CD8-positive, alpha-beta memory T cell (primary cell): ENCODE data around the gene FRS2. TPM values are rescaled to one million over a fixed set of nuclear protein-coding genes. Genes with fewer than 3 reads are reported as not detected.

ENCODE experiments used
- CTCF ChIA-PET: fragments of 350-600 bp; sonication (Branson Sonifier 250); formaldehyde crosslinking; loops from one replicate; lab custom pipeline; 2021; ENCODE audit warnings: antibody characterized with exemption; lab: Charles Lee
- POLR2A ChIA-PET: fragments of 350-600 bp; sonication (Branson Sonifier 250); formaldehyde crosslinking; loops from one replicate; lab custom pipeline; 2021; ENCODE audit warnings: antibody characterized with exemption; lab: Charles Lee
- DNase-seq, 5 donors: peaks; one replicate each; pipeline versions ENCODE4 v3.0.0 to v3.0.0-alpha.2; 2020 to 2022; ENCODE audit warnings: mixed read lengths in 1 of 5
- H3K27ac ChIP-seq: one replicate; pipeline ENCODE4 v1.7.0; 2013; ENCODE audit warnings: low read depth, mild to moderate bottlenecking, low read length, moderate library complexity
- H3K27me3 ChIP-seq: 2 replicates; pipeline ENCODE4 v1.7.0; 2013; ENCODE audit warnings: low read length, mild to moderate bottlenecking; ENCODE audit not compliant: insufficient read depth, poor library complexity, severe bottlenecking
- H3K36me3 ChIP-seq: 2 replicates; pipeline ENCODE4 v1.7.0; 2013; ENCODE audit warnings: mild to moderate bottlenecking, low read length, moderate library complexity; ENCODE audit not compliant: insufficient read depth
- H3K4me1 ChIP-seq: 2 replicates; pipeline ENCODE4 v1.7.0; 2013; ENCODE audit warnings: mild to moderate bottlenecking, low read length, moderate library complexity; ENCODE audit not compliant: insufficient read depth
- H3K4me3 ChIP-seq: 2 replicates; pipeline ENCODE4 v1.7.0; 2013; ENCODE audit warnings: mild to moderate bottlenecking, low read length
- H3K9me3 ChIP-seq: 2 replicates; pipeline ENCODE4 v1.7.0; 2013; ENCODE audit warnings: mild to moderate bottlenecking, low read length
- H3K27ac Mint-ChIP-seq, 8 donors: one replicate each; pipeline ENCODE4 v1.8.0; 2020 to 2021; ENCODE audit warnings: mixed read lengths in 8 of 8, mild to moderate bottlenecking in 6 of 8, inconsistent platforms in 3 of 8, moderate library complexity in 3 of 8
- H3K27me3 Mint-ChIP-seq, 2 donors: one replicate each; pipeline ENCODE4 v1.8.0; 2020 to 2021; ENCODE audit warnings: mixed read lengths in 2 of 2, mild to moderate bottlenecking in 1 of 2, moderate library complexity in 1 of 2
- H3K36me3 Mint-ChIP-seq, 3 donors: one replicate each; pipeline ENCODE4 v1.8.0; 2020 to 2021; ENCODE audit warnings: mixed read lengths in 3 of 3, inconsistent platforms in 1 of 3, mild to moderate bottlenecking in 1 of 3
- H3K4me1 Mint-ChIP-seq, 3 donors: one replicate each; pipeline ENCODE4 v1.8.0; 2020 to 2021; ENCODE audit warnings: mixed read lengths in 3 of 3, inconsistent platforms in 1 of 3, mild to moderate bottlenecking in 1 of 3
- H3K4me3 Mint-ChIP-seq, 7 donors: one replicate each; pipeline ENCODE4 v1.8.0; 2020 to 2021; ENCODE audit warnings: mixed read lengths in 7 of 7, mild to moderate bottlenecking in 6 of 7, moderate library complexity in 4 of 7, inconsistent platforms in 2 of 7
- H3K9me3 Mint-ChIP-seq, 5 donors: one replicate each; pipeline ENCODE4 v1.8.0; 2020 to 2022; ENCODE audit warnings: mixed read lengths in 5 of 5, mild to moderate bottlenecking in 3 of 5, moderate library complexity in 2 of 5, inconsistent platforms in 1 of 5
- polyA plus RNA-seq: library from polyadenylated mRNA; unstranded; fragments of 300-500 nt; fragmentation: Illumina TruSeq; gene quantifications from one replicate; pipeline ENCODE4 v1.2.3, GENCODE V29; 2021
- total RNA-seq, 2 experiments: library from RNA; stranded (reverse); gene quantifications; one replicate each; pipeline ENCODE4 v1.2.3, GENCODE V29; 2021

The FRS2 gene
- total and polyA plus RNA-seq, 3 experiments from 2014 or later: 9.1 to 13.1 (median 9.8) TPM

DNA sequence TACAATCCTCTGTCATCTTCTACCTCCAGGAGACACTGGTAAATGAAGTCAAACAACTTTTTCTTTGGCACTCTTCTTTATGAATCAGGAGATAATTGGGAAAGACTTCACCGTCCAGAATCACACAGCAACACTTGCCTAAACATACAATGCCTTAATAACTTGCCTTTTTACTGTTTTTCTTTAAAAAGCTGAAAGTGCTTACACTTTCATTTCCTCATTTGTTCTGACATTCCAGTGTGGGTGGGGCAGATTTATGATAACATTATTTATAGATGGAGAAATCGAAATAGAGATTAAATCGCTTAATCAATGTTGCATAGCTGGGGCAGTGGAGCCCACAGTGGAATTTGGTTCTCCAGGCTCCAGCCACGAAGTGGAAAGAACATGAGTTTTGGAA lies 2.8 kb upstream of the FRS2 start:
- Histone ChIP-seq H3K36me3 (no peaks in the 10 kb centered on the region), H3K4me1 (peaks cover 20% of the 10 kb centered on the region), H3K4me3 (no peak overlapping the region), H3K27ac (no peak overlapping the region), H3K9me3 (no peaks in the 10 kb centered on the region), H3K27me3 (no peaks in the 10 kb centered on the region)
- Mint-ChIP-seq H3K4me1 (peaks cover 21 to 28% (median 26%) of the 10 kb centered on the region in 3 donors), H3K27ac (peak overlapping the region in 2 of 8 donors; percentile 10 to 47), H3K9me3 (no peaks in the 10 kb centered on the region), H3K27me3 (peaks cover 0 to 2% of the 10 kb centered on the region in 2 donors), H3K36me3 (peaks cover 0 to 9% (median 2%) of the 10 kb centered on the region in 3 donors), H3K4me3 (peak overlapping the region in 3 of 7 donors; percentile 16 to 78 (median 23))
- ChIA-PET CTCF (no interaction called here), POLR2A (no interaction called here)
- no peak for DNase-seq

- Mint-ChIP-seq H3K4me3 (peak overlapping the region in 1 of 7 donors; percentile 78), H3K9me3 (no peaks in the 10 kb centered on the region), H3K27me3 (peaks cover 0 to 2% of the 10 kb centered on the region in 2 donors), H3K4me1 (peaks cover 29 to 38% (median 36%) of the 10 kb centered on the region in 3 donors), H3K36me3 (peaks cover 0 to 11% (median 4%) of the 10 kb centered on the region in 3 donors), H3K27ac (no peak overlapping the region)
- Histone ChIP-seq H3K27me3 (no peaks in the 10 kb centered on the region), H3K36me3 (no peaks in the 10 kb centered on the region), H3K4me3 (no peak overlapping the region), H3K27ac (no peak overlapping the region), H3K4me1 (peaks cover 29% of the 10 kb centered on the region), H3K9me3 (no peaks in the 10 kb centered on the region)
- no peak for DNase-seq
- ChIA-PET POLR2A (no interaction called here), CTCF (no interaction called here)
These were observed 1.8 kb upstream of the FRS2 start for GRCh38 chr12:69468237-69469026.

DNA sequence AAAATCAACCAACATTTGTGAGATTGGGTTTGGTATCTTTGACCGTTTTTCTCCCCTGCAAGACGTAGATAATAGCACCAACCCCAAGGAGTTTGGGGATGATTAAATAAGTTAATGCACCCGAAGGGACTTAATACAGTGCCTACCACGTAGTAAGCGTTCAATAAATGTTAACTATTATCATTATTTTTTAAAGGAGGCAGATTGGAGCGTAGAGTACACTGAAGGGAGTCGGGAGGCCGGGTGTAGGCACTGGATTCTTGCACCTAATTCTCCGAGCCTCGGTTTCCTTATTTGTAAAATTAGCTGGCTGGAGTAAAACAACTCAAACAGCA lies 367 bp upstream of the FRS2 start:
- peak overlapping the region; percentile 90 to 100 (median 98) for H3K27ac Mint-ChIP-seq
- no peaks in the 10 kb centered on the region for H3K27me3 Mint-ChIP-seq
- peak overlapping the region; percentile 96 to 100 (median 97) for H3K4me3 Mint-ChIP-seq
- H3K9me3 Mint-ChIP-seq: no peaks in the 10 kb centered on the region
- H3K36me3 ChIP-seq: no peaks in the 10 kb centered on the region
- peak overlapping the region; percentile 75 for H3K4me3 ChIP-seq
- peak overlapping the region; percentile 72 for H3K27ac ChIP-seq
- peaks cover 31% of the 10 kb centered on the region for H3K4me1 ChIP-seq
- POLR2A ChIA-PET: interaction anchor here (1.0 kb wide), 1 partner anchor 140 kb away, joined by 4 read pairs; no protein-coding TSS in a partner anchor
- peaks cover 0 to 13% (median 5%) of the 10 kb centered on the region in 3 donors for H3K36me3 Mint-ChIP-seq
- no peak for DNase-seq
- no peaks in the 10 kb centered on the region for H3K27me3 ChIP-seq
- no peaks in the 10 kb centered on the region for H3K9me3 ChIP-seq
- H3K4me1 Mint-ChIP-seq: peaks cover 36 to 51% (median 50%) of the 10 kb centered on the region in 3 donors
- CTCF ChIA-PET: interaction anchor here (0.9 to 1.0 kb wide), 2 partner anchors 11 to 114 kb away, joined by 3 read pairs; no protein-coding TSS in a partner anchor

DNA sequence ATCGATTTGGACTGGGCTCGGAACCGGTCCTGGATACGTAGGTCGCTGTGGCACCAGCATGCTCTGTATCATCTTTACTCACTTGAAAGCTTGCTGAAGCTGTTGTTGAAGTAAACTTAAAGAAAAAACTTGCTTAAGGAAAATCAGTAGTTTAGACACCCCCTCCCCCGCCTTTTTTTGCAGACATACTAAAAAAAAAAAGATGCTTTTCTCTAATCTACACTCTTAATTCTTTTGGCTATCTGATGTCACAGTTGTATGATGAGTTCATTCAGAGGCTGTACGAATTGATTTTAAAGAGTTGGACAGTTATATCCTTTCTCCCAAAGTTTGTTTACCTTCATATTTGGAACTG lies 865 bp downstream of the FRS2 start:
- Histone ChIP-seq H3K4me1 (peaks cover 31% of the 10 kb centered on the region), H3K9me3 (no peaks in the 10 kb centered on the region), H3K36me3 (no peaks in the 10 kb centered on the region), H3K27ac (peak overlapping the region; percentile 72), H3K27me3 (no peaks in the 10 kb centered on the region), H3K4me3 (peak overlapping the region; percentile 75)
- no peaks in the 10 kb centered on the region for H3K27me3 Mint-ChIP-seq
- H3K4me3 Mint-ChIP-seq: peak overlapping the region; percentile 96 to 100 (median 97)
- POLR2A ChIA-PET: interaction anchor here (0.5 kb wide), 1 partner anchor 77 kb away, joined by 3 read pairs; no protein-coding TSS in a partner anchor
- peaks cover 0 to 13% (median 5%) of the 10 kb centered on the region in 3 donors for H3K36me3 Mint-ChIP-seq
- DNase-seq: no peak
- peak overlapping the region in 7 of 8 donors; percentile 90 to 100 (median 93) for H3K27ac Mint-ChIP-seq
- CTCF ChIA-PET: interaction anchor here (0.8 kb wide), 1 partner anchor 100 kb away, joined by 3 read pairs; no protein-coding TSS in a partner anchor
- peaks cover 42 to 64% (median 62%) of the 10 kb centered on the region in 3 donors for H3K4me1 Mint-ChIP-seq
- no peaks in the 10 kb centered on the region for H3K9me3 Mint-ChIP-seq

DNA sequence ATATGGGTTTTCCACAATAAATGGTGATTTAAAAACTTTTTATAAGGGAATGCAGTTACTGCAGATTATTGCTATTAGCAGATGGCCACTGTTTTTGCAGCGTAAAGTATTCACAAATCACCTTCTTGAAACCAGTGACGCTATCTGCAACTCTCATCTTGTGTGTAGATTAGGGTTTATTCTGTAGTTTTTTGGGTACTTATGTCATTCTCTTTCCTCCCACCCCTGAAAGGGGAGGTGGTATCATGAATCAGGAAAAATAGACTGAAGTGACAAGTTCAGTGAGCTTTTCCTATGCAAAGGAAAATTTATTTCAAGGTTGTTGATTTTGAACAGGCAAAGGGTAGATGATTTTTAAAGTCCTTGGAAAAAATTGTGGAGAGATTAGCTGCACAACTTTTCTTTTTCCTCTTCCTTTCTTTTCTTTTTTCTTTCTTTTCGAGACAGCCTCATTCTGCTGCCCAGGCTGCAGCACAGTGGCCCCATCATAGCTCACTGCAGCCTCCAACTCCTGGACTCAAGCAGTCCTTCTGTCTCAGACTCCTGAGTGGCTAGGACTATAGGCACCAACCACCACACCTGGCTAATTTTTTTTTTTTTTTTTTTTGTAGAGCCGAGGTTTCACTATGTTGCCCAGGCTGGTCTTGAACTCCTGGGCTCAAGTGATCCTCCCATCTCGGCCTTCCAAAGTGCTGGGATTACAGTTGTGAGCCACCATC lies 1.6 kb downstream of the FRS2 start:
- CTCF ChIA-PET: interaction anchor here (1.0 kb wide), 1 partner anchor 99 kb away, joined by 3 read pairs; no protein-coding TSS in a partner anchor
- no peak for DNase-seq
- Histone ChIP-seq H3K27me3 (no peaks in the 10 kb centered on the region), H3K9me3 (no peaks in the 10 kb centered on the region), H3K36me3 (no peaks in the 10 kb centered on the region), H3K27ac (no peak overlapping the region), H3K4me3 (peak overlapping the region; percentile 75), H3K4me1 (peaks cover 31% of the 10 kb centered on the region)
- H3K27ac Mint-ChIP-seq: peak overlapping the region in 6 of 8 donors; percentile 17 to 94 (median 52)
- peak overlapping the region; percentile 96 to 100 (median 97) for H3K4me3 Mint-ChIP-seq
- POLR2A ChIA-PET: no interaction called here
- H3K9me3 Mint-ChIP-seq: no peaks in the 10 kb centered on the region
- H3K27me3 Mint-ChIP-seq: no peaks in the 10 kb centered on the region
- peaks cover 0 to 14% (median 5%) of the 10 kb centered on the region in 3 donors for H3K36me3 Mint-ChIP-seq
- H3K4me1 Mint-ChIP-seq: peaks cover 47 to 71% (median 66%) of the 10 kb centered on the region in 3 donors

GRCh38 chr12:69473262-69473661 lies 3.1 kb downstream of the FRS2 start:
- peaks cover 31% of the 10 kb centered on the region for H3K4me1 ChIP-seq
- Mint-ChIP-seq H3K27me3 (no peaks in the 10 kb centered on the region), H3K4me3 (peak overlapping the region in 1 of 7 donors; percentile 1), H3K36me3 (peaks cover 0 to 14% (median 5%) of the 10 kb centered on the region in 3 donors), H3K9me3 (no peaks in the 10 kb centered on the region), H3K27ac (peak overlapping the region in 5 of 8 donors; percentile 2 to 61 (median 16)), H3K4me1 (peaks cover 47 to 73% (median 68%) of the 10 kb centered on the region in 3 donors)
- CTCF ChIA-PET: no interaction called here
- H3K27me3 ChIP-seq: no peaks in the 10 kb centered on the region
- POLR2A ChIA-PET: no interaction called here
- DNase-seq: no peak
- H3K36me3 ChIP-seq: no peaks in the 10 kb centered on the region
- no peak overlapping the region for H3K27ac ChIP-seq
- H3K4me3 ChIP-seq: no peak overlapping the region
- H3K9me3 ChIP-seq: no peaks in the 10 kb centered on the region

- peak overlapping the region in 1 of 8 donors; percentile 5 for H3K27ac Mint-ChIP-seq
- POLR2A ChIA-PET: no interaction called here
These were observed 4.3 kb downstream of the FRS2 start for GRCh38 chr12:69474456-69474855.

More at GRCh38 chr12:69474456-69474855, 4.3 kb downstream of the FRS2 start:
- Histone ChIP-seq H3K4me1 (peaks cover 31% of the 10 kb centered on the region), H3K27ac (no peak overlapping the region), H3K9me3 (no peaks in the 10 kb centered on the region), H3K27me3 (no peaks in the 10 kb centered on the region), H3K36me3 (no peaks in the 10 kb centered on the region), H3K4me3 (no peak overlapping the region)
- Mint-ChIP-seq H3K27me3 (no peaks in the 10 kb centered on the region), H3K4me1 (peaks cover 53 to 82% (median 76%) of the 10 kb centered on the region in 3 donors), H3K9me3 (no peaks in the 10 kb centered on the region), H3K4me3 (peak overlapping the region in 1 of 7 donors; percentile 1), H3K36me3 (peaks cover 0 to 14% (median 5%) of the 10 kb centered on the region in 3 donors)
- no peak for DNase-seq
- CTCF ChIA-PET: no interaction called here
